Naive thymus-derived CD4-positive, alpha-beta T cell (primary cell): ENCODE results near the gene COL17A1. TPM values are rescaled to one million over a fixed set of nuclear protein-coding genes. Genes with fewer than 3 reads are reported as not detected.

ENCODE experiments used
- ATAC-seq: fragments of 150-1000 bp; cut with Tn5 transposase; 2 replicates; pipeline ENCODE4 v1.10.0; 2021; ENCODE audit warnings: mild to moderate bottlenecking, moderate library complexity
- CTCF ChIA-PET: fragments of 350-600 bp; sonication (Branson Sonifier 250); formaldehyde crosslinking; loops from one replicate; lab custom pipeline; 2021; ENCODE audit warnings: antibody characterized with exemption; lab: Charles Lee
- POLR2A ChIA-PET: fragments of 350-600 bp; sonication (Branson Sonifier 250); formaldehyde crosslinking; loops from one replicate; lab custom pipeline; 2021; ENCODE audit warnings: antibody characterized with exemption, inconsistent platforms; lab: Charles Lee
- DNase-seq, 9 donors: peaks; one replicate each; pipeline versions ENCODE4 v3.0.0 to v3.0.0-alpha.2; 2020 to 2022; ENCODE audit warnings: mixed read lengths in 1 of 9
- H3K27ac ChIP-seq: one replicate; pipeline ENCODE4 v1.7.0; 2013; ENCODE audit warnings: mild to moderate bottlenecking, low read depth, low read length, moderate library complexity
- H3K27me3 ChIP-seq, 2 donors: one replicate each; pipeline ENCODE4 v1.7.0; 2013; ENCODE audit warnings: low read length in 2 of 2, mild to moderate bottlenecking in 2 of 2, moderate library complexity in 2 of 2; ENCODE audit not compliant: control insufficient read depth in 2 of 2, insufficient read depth in 2 of 2
- H3K36me3 ChIP-seq, 3 experiments: 1 replicate in 2 of 3; 2 replicates in 1 of 3; pipeline ENCODE4 v1.7.0; 2013; ENCODE audit warnings: low read length in 3 of 3, mild to moderate bottlenecking in 3 of 3, moderate library complexity in 1 of 3; ENCODE audit not compliant: insufficient read depth in 3 of 3, control insufficient read depth in 2 of 3
- H3K4me1 ChIP-seq, 2 donors: one replicate each; pipeline ENCODE4 v1.7.0; 2013; ENCODE audit warnings: low read length in 2 of 2, mild to moderate bottlenecking in 2 of 2, moderate library complexity in 1 of 2; ENCODE audit not compliant: control insufficient read depth in 2 of 2, insufficient read depth in 2 of 2
- H3K4me3 ChIP-seq: 2 replicates; pipeline ENCODE4 v1.7.0; 2013; ENCODE audit warnings: mild to moderate bottlenecking, low read length
- H3K9me3 ChIP-seq, 3 experiments: 1 replicate in 2 of 3; 2 replicates in 1 of 3; pipeline ENCODE4 v1.7.0; 2013; ENCODE audit warnings: low read length in 3 of 3; ENCODE audit not compliant: control insufficient read depth in 2 of 3
- H3K27ac Mint-ChIP-seq, 9 donors: one replicate each; pipeline ENCODE4 v1.8.0; 2020 to 2022; ENCODE audit warnings: mixed read lengths in 9 of 9, mild to moderate bottlenecking in 8 of 9, moderate library complexity in 5 of 9, inconsistent platforms in 2 of 9
- H3K27me3 Mint-ChIP-seq, 5 donors: one replicate each; pipeline ENCODE4 v1.8.0; 2021 to 2022; ENCODE audit warnings: mixed read lengths in 5 of 5, mild to moderate bottlenecking in 1 of 5
- H3K36me3 Mint-ChIP-seq, 5 donors: one replicate each; pipeline ENCODE4 v1.8.0; 2020 to 2022; ENCODE audit warnings: mixed read lengths in 5 of 5, mild to moderate bottlenecking in 3 of 5, inconsistent platforms in 1 of 5
- H3K4me1 Mint-ChIP-seq, 7 donors: one replicate each; pipeline ENCODE4 v1.8.0; 2020 to 2022; ENCODE audit warnings: mixed read lengths in 7 of 7, mild to moderate bottlenecking in 3 of 7, inconsistent platforms in 1 of 7
- H3K4me3 Mint-ChIP-seq, 10 donors: one replicate each; pipeline ENCODE4 v1.8.0; 2020 to 2022; ENCODE audit warnings: mild to moderate bottlenecking in 10 of 10, mixed read lengths in 10 of 10, moderate library complexity in 6 of 10, inconsistent platforms in 2 of 10
- H3K9me3 Mint-ChIP-seq, 11 donors: one replicate each; pipeline ENCODE4 v1.8.0; 2020 to 2022; ENCODE audit warnings: mixed read lengths in 11 of 11, mild to moderate bottlenecking in 4 of 11, inconsistent platforms in 1 of 11, moderate library complexity in 1 of 11
- intact Hi-C, 2 donors: fragments of 100-400 bp; cut with micrococcal nuclease; formaldehyde crosslinking; loops; one replicate each; pipeline ENCODE4 v1.15.1; 2023
- polyA plus RNA-seq, 2 donors: library from polyadenylated mRNA; unstranded; fragments of 300-500 nt; fragmentation: Illumina TruSeq; gene quantifications; one replicate each; pipeline ENCODE4 v1.2.3, GENCODE V29; 2021
- total RNA-seq, 6 experiments: library from RNA in 5 of 6; stranded (reverse) in 5 of 6; gene quantifications; 1 replicate in 5 of 6; 2 replicates in 1 of 6; pipeline ENCODE4 v1.2.3 and lab custom pipeline; 2021 to 2026

COL17A1 gene
- total and polyA plus RNA-seq, 7 experiments from 2014 or later: not detected

DNA sequence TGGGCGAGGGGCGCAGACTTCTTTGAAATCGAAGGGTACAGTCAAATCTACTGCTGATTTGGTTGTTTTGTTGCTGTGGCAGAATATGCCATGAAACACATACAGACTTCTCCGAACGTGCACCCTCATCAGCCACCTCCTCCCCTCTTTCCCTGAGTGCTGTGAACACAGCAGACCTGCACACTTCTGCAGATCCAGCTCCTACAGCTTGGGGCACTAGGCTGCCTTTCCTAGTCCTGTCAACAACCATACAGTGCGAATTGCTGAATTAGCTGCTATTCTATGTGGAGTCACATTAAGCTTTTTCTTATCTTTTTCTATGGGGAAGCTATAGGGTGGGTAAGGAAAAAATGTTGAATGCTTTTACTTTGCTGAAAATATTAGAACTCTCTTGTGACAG is 57.5 kb downstream of the COL17A1 start:
- POLR2A ChIA-PET: interaction anchor here (1.4 kb wide), 1 partner anchor 94 kb away, joined by 5 read pairs; the partner anchor contains the start of gene SFR1

DNA sequence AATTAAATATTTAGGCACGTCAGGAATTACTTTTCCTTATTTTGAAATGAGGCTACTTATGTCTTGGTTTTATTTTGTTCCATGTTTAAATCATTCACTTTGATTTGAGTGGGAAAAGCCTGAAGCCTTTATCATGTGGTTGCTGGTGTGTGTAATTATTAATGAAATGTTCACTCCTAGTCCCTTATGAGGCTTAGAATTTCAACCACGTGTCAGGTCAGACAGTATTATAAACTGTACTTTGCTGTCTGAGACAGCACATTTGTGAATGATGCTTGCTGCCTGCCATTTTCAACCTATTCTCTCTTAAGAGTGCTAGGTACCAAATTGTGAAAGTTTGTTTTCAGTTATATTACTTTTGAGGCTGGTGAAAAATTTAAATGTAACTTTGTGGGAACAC is 58.9 kb downstream of the COL17A1 start:
- DNase-seq (no peak), ATAC-seq (no peak)
- Mint-ChIP-seq H3K27ac (no peak overlapping the region), H3K4me3 (no peak overlapping the region), H3K9me3 (no peaks in the 10 kb centered on the region), H3K36me3 (peaks cover 22 to 41% (median 25%) of the 10 kb centered on the region in 5 donors), H3K27me3 (no peaks in the 10 kb centered on the region), H3K4me1 (peaks cover 0 to 9% (median 0%) of the 10 kb centered on the region in 7 donors)
- Histone ChIP-seq H3K9me3 (no peaks in the 10 kb centered on the region), H3K4me3 (no peak overlapping the region), H3K27me3 (no peaks in the 10 kb centered on the region), H3K4me1 (no peaks in the 10 kb centered on the region), H3K27ac (no peak overlapping the region), H3K36me3 (peaks cover 0 to 58% (median 13%) of the 10 kb centered on the region in 3 experiments)
- CTCF ChIA-PET: no interaction called here
- POLR2A ChIA-PET: interaction anchor here (1.4 kb wide), 1 partner anchor 59 kb away, joined by 3 read pairs; the partner anchor contains the start of gene SLK
- intact Hi-C loops: no loop called here

More for the DNA sequence above, 57.5 kb downstream of the COL17A1 start:
- H3K4me3 ChIP-seq: no peak overlapping the region
- H3K4me3 Mint-ChIP-seq: no peak overlapping the region
- ATAC-seq (peak; percentile 75), DNase-seq (peak in 5 of 9 donors; percentile 11 to 29 (median 15))
- no peaks in the 10 kb centered on the region for H3K9me3 ChIP-seq
- no peaks in the 10 kb centered on the region for H3K27me3 ChIP-seq
- H3K36me3 ChIP-seq: peaks cover 0 to 45% (median 12%) of the 10 kb centered on the region in 3 experiments
- peak overlapping the region in 4 of 9 donors; percentile 59 to 78 (median 69) for H3K27ac Mint-ChIP-seq
- H3K27me3 Mint-ChIP-seq: no peaks in the 10 kb centered on the region
- intact Hi-C loops: loop anchor here in 1 of 2 donors (1.0 kb wide), 3 partner anchors 93 to 181 kb away; no protein-coding TSS in a partner anchor
- no peaks in the 10 kb centered on the region for H3K4me1 ChIP-seq
- no peak overlapping the region for H3K27ac ChIP-seq
- no peaks in the 10 kb centered on the region for H3K9me3 Mint-ChIP-seq
- peaks cover 13 to 35% (median 16%) of the 10 kb centered on the region in 5 donors for H3K36me3 Mint-ChIP-seq
- CTCF ChIA-PET: interaction anchor here (0.9 to 1.5 kb wide), 6 partner anchors 91 to 185 kb away, joined by 3 to 4 read pairs (median 4); no protein-coding TSS in a partner anchor
- peaks cover 0 to 6% (median 0%) of the 10 kb centered on the region in 7 donors for H3K4me1 Mint-ChIP-seq

DNA sequence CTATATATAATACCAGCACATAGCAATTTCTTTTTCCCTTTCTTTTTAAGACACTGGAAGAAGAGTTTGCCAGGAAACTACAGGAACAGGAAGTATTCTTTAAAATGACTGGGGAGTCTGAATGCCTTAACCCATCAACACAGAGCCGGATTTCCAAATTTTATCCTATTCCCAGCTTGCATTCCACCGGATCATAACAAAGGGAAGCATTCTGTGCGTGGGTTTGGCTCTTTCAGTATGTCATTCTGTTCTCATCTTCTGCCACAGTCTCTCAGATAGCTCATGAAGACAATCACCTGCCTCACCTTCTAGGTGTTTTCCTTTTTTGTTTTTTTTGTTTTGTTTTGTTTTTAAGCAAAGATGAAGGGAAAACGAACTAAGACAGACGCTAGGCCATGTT is 60.2 kb downstream of the COL17A1 start:
- CTCF ChIA-PET: no interaction called here
- no peaks in the 10 kb centered on the region for H3K9me3 Mint-ChIP-seq
- Histone ChIP-seq H3K27me3 (no peaks in the 10 kb centered on the region), H3K36me3 (peaks cover 2 to 69% (median 16%) of the 10 kb centered on the region in 3 experiments), H3K27ac (no peak overlapping the region), H3K4me1 (no peaks in the 10 kb centered on the region), H3K9me3 (no peaks in the 10 kb centered on the region), H3K4me3 (no peak overlapping the region)
- POLR2A ChIA-PET: interaction anchor here (0.6 to 1.4 kb wide), 2 partner anchors 55 to 58 kb away, joined by 3 read pairs; partner anchors contain the start of gene SLK
- peaks cover 23 to 42% (median 32%) of the 10 kb centered on the region in 5 donors for H3K36me3 Mint-ChIP-seq
- no peak for DNase-seq
- H3K27me3 Mint-ChIP-seq: no peaks in the 10 kb centered on the region
- peaks cover 0 to 5% (median 0%) of the 10 kb centered on the region in 7 donors for H3K4me1 Mint-ChIP-seq
- no peak for ATAC-seq
- H3K27ac Mint-ChIP-seq: peak overlapping the region in 1 of 9 donors; percentile 12
- intact Hi-C loops: no loop called here
- no peak overlapping the region for H3K4me3 Mint-ChIP-seq

DNA sequence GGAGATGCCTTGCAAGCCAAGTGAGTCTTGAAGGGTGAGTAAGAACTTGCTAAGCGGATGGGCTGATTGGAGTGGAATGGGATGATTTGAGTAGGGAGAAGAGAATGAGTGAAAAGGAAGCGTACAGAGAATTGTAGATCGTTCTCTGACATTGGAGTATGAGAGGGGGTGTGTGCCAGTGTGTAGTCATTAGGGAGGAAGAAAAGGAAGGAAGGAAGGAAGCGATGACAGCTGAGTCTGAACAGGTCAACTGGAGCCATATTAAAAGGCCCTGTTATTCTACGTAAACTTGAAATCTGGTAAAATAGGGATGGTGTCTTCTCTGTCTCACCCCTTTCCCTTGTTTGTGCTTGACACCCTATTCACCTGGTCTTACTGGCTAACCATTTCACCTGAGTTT is 63.7 kb downstream of the COL17A1 start:
- CTCF ChIA-PET: interaction anchor here (1.4 kb wide), 1 partner anchor 10 kb away, joined by 3 read pairs; no protein-coding TSS in a partner anchor
- H3K27ac ChIP-seq: no peak overlapping the region
- H3K4me1 ChIP-seq: no peaks in the 10 kb centered on the region
- H3K36me3 ChIP-seq: peaks cover 11 to 91% (median 20%) of the 10 kb centered on the region in 3 experiments
- intact Hi-C loops: no loop called here
- H3K27me3 ChIP-seq: no peaks in the 10 kb centered on the region
- ATAC-seq (no peak), DNase-seq (no peak)
- H3K9me3 Mint-ChIP-seq: no peaks in the 10 kb centered on the region
- H3K27me3 Mint-ChIP-seq: no peaks in the 10 kb centered on the region
- no peaks in the 10 kb centered on the region for H3K9me3 ChIP-seq
- no peak overlapping the region for H3K4me3 ChIP-seq
- POLR2A ChIA-PET: interaction anchor here (0.6 to 1.2 kb wide), 2 partner anchors 10 to 103 kb away, joined by 3 read pairs; no protein-coding TSS in a partner anchor
- no peak overlapping the region for H3K4me3 Mint-ChIP-seq
- H3K36me3 Mint-ChIP-seq: peaks cover 30 to 59% (median 48%) of the 10 kb centered on the region in 5 donors
- peak overlapping the region in 5 of 9 donors; percentile 12 to 76 (median 39) for H3K27ac Mint-ChIP-seq
- H3K4me1 Mint-ChIP-seq: peaks cover 0 to 5% (median 0%) of the 10 kb centered on the region in 7 donors

DNA sequence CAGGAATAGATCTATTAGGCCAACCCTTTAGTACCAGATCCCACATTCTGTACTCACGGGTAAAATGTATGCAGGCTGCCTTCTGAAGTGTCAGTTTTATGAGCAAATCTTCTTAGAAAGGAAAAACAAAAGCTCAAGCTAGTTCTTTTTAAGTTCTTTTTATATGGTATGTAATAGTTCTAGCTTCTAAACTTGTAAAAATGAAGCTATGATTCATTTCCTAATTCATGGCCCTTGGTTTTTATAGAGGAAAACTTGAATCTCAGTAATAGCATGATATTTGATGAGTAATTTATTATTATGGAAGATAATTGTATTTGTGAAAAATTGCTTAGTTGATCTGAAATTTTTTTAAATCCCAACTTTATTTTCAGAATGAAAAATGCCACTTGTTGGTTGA is 64.4 kb downstream of the COL17A1 start:
- no peak overlapping the region for H3K27ac ChIP-seq
- POLR2A ChIA-PET: interaction anchor here (0.6 to 1.2 kb wide), 2 partner anchors 11 to 113 kb away, joined by 3 read pairs; no protein-coding TSS in a partner anchor
- no peaks in the 10 kb centered on the region for H3K27me3 ChIP-seq
- no peak overlapping the region for H3K27ac Mint-ChIP-seq
- H3K36me3 ChIP-seq: peaks cover 11 to 85% (median 20%) of the 10 kb centered on the region in 3 experiments
- intact Hi-C loops: no loop called here
- no peak overlapping the region for H3K4me3 Mint-ChIP-seq
- no peaks in the 10 kb centered on the region for H3K4me1 ChIP-seq
- CTCF ChIA-PET: interaction anchor here (0.7 to 1.4 kb wide), 2 partner anchors 9 to 10 kb away, joined by 3 read pairs; no protein-coding TSS in a partner anchor
- no peak for DNase-seq
- H3K9me3 ChIP-seq: no peaks in the 10 kb centered on the region
- H3K36me3 Mint-ChIP-seq: peaks cover 30 to 59% (median 48%) of the 10 kb centered on the region in 5 donors
- no peak for ATAC-seq
- H3K4me3 ChIP-seq: no peak overlapping the region
- H3K4me1 Mint-ChIP-seq: peaks cover 0 to 5% (median 0%) of the 10 kb centered on the region in 7 donors
- H3K27me3 Mint-ChIP-seq: no peaks in the 10 kb centered on the region
- no peaks in the 10 kb centered on the region for H3K9me3 Mint-ChIP-seq

DNA sequence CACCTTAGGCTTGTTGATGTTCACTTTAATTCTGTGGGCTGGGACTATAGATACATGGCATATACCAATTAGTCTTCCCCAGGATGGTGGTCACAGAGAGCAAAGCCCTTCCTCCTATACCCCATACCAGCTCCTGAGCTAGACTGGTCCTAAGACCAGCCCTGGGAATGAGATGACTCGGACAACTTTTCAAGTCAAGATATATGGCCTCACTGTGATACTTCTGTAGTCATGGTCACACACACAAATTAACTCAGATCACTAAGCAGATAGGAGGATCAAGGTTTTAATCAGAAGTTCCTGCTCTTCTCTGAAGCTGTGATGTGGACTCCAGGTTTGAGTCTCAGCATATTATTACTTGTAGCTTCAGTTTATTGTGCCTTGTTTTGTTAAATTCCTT is 65.7 kb downstream of the COL17A1 start:
- no peak for DNase-seq
- Mint-ChIP-seq H3K27ac (peak overlapping the region in 1 of 9 donors; percentile 11), H3K9me3 (no peaks in the 10 kb centered on the region), H3K36me3 (peaks cover 30 to 53% (median 43%) of the 10 kb centered on the region in 5 donors), H3K4me1 (peaks cover 0 to 5% (median 0%) of the 10 kb centered on the region in 7 donors), H3K27me3 (no peaks in the 10 kb centered on the region), H3K4me3 (no peak overlapping the region)
- ChIA-PET CTCF (no interaction called here), POLR2A (no interaction called here)
- no peak overlapping the region for H3K4me3 ChIP-seq
- no peak overlapping the region for H3K27ac ChIP-seq
- intact Hi-C loops: no loop called here
- no peaks in the 10 kb centered on the region for H3K9me3 ChIP-seq
- peaks cover 11 to 73% (median 16%) of the 10 kb centered on the region in 3 experiments for H3K36me3 ChIP-seq
- ATAC-seq: no peak
- no peaks in the 10 kb centered on the region for H3K27me3 ChIP-seq
- no peaks in the 10 kb centered on the region for H3K4me1 ChIP-seq
